NOMO-1 treated with DMSO at 0.1 percent for 48 hours (cell line): ENCODE measurements around the gene NFIA.
"Not testable (repeated sequence)": the region's sequence is repeated elsewhere in the genome, so short reads cannot be mapped to it uniquely, and the experiment has no call there.

Experiments used
- DNase-seq: peaks from one replicate; lab custom pipeline; 2025; ENCODE audit not compliant: unreplicated experiment; lab: John Stamatoyannopoulos, UW

Gene NFIA

DNA sequence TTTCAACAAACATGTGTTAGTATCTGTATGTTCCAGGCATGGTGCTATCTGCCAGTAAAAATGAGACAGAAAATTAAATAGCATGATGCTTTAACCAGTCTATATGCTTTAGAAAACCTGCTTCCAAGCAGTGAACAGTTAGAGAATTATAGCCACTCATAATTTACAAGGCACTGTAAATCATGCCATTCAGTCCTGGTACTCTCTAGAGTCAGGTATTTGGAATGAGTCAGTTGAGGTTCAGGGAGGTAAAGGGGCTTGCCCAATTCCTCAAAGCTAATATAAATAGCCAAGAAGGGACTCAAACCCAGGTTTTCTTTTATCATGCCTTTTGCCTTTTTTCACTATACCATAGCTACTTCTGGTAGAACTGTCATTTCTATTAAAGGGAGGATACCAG, 184.4 kb downstream of the NFIA start:
- DNase-seq: no peak

DNA sequence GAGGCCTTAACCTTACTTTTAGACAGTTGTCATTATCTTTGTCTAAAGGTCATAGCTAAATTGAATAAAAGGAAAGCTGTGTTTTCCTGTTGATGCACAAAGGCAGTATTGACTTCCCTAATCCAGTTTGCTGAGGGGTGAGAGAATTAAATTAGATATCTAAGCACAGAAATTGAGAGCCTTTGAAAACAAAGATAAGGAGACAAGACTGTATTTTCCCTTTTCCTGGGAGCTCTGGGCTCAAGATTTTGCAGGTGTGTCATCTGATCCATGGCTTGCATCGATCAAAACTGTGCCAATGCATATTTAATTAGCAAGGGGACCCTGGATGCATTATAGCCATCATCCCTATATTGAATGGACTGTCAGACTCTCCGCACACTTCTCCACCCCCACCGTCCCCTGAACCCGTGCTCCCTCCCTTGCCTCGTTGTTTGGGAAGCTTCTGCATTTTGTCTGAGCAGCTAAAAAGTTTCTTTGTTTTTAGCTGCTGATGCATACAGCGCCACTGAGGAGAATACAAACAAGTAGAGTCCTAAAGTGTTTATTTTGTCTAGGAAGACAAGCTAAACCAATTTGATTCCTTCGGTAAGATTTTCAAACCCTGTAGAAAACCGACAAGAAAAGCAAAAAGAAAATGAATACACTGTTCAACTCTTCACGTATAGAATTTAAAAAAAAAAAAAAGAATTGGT, 186.3 kb downstream of the NFIA start:
- no peak for DNase-seq

- DNase-seq: no peak
Observed at GRCh38 chr1:61269602-61270001, 187.2 kb downstream of the NFIA start.

DNA sequence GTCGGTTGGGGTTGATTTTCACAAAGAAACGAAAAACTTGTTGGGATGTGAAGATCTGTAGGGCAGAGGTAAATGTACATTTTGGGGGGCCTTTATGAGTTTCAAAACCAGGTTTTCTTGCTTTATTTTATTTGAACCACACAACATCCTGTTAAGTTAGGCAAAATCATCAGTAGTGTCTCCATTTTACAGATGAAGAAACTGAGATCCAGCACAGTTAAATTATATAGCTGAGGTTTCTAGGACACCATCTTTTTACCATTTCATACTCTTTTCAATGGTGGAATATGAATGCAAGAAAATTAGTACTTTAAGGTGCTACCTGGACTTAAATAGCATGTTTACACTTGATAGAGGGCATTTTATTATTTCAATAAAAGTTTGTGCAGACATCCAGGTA, 187.7 kb downstream of the NFIA start:
- DNase-seq: no peak

- no peak for DNase-seq
Observed at GRCh38 chr1:61270761-61271411, 188.5 kb downstream of the NFIA start.

DNA sequence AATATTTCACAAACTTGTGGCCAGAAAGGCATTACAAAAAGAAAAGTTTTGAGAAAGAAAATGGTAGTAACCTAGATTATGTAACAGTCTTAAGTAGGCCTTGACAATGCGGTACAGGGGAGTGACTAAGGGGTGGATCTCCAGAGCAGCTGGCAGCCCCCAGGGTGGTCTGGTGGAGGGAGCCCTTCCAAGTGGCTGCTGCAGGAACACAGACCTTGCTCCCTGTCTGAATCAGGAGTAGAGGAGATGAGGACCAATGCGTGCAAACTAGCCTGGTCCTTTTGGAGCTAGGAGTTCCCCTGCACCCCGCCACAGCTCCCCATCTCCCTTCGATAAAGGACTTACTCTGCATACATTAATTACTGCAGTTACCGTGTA, 189.0 kb downstream of the NFIA start:
- DNase-seq: no peak

DNA sequence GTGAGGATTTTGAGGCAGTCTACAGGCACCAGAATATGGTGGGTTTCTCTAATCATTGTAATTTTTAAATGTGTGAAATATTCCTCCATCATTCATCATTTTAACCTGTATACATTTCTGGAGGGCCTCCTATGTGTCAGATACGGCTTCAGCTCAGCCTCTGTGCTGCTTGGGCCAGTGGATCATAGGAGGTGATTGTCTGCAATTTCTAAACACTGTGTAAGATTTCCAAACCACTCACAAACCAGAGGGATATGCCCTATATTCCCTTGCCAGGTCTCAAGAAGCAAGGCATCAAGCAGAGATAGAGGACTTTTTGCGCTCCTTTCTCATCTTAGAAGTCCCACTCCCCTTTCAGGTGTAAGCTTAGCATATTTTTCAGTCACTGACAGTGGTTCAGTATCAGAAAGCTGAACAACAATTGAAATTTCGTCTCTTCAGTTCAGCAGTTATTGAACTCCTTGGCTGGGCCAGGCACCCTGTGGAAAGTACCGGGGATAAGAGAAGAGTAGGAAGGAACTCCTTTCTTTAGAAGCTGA, 190.9 kb downstream of the NFIA start:
- DNase-seq: no peak

GRCh38 chr1:61273861-61274260, 191.5 kb downstream of the NFIA start:
- no peak for DNase-seq

GRCh38 chr1:61274939-61275338, 192.6 kb downstream of the NFIA start:
- no peak for DNase-seq

DNA sequence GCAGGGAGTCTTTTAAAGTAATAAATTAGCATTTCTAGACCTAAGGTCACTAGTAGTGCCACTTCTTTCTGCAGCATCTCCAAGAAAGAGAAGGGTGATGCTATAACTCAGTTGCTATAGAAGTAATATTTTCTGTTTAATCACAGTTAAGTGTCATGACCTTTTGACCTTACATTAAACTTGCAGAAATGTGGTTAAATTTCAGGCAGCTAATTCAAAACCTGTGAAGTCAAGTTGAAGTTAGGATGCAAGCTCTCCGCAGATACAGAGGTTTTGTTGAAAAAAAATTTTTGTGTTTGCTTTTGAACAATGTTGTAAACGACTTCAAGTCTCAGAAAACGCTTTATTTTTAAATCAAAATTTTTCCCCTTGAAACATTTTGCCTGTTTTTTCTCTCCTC, 193.9 kb downstream of the NFIA start:
- DNase-seq: no peak

DNA sequence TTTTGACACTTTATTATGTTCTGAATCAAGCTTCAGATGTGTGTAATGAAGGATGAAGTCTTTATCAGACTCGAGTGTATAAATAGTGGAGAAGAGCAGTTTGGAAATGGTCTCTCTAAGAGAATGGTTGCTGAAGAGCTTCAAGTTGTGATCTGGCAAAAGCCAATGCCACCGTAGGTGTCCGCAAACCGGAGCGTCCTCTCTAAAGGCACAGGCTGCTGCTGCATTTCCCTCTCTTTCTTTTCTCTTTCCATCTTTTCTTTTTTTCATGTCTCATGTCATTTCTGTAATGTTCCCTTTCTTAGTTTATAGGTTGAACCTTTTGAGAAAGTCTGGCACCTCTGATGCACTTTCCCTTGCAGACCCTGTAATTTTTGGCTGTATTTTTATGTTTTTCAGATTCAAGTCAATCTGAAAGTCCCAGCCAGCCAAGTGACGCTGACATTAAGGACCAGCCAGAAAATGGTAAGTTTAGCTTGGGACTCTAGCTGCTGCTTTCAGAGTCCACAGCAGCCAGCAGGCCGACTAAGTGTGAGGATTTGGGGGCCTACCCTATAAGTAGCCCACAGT, 194.8 kb downstream of the NFIA start:
- no peak for DNase-seq

DNA sequence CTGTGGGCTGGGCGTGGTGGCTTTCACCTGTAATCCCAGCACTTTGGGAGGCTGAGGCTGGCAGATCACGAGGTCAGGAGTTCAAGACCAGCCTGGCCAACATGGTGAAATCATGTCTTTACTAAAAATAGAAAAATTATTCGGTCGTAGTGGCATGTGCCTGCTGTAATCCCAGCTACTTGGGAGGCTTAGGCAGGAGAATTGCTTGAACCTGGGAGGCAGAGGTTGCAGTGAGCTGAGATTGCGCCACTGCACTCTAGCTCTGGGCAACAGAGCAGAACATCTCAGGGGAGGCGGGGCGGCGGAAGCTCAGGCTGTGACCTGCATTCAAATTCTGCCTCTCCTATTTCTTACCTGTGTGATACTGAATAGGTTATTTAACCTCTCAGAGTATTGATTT, 196.1 kb downstream of the NFIA start:
- DNase-seq: not testable (repeated sequence)

DNA sequence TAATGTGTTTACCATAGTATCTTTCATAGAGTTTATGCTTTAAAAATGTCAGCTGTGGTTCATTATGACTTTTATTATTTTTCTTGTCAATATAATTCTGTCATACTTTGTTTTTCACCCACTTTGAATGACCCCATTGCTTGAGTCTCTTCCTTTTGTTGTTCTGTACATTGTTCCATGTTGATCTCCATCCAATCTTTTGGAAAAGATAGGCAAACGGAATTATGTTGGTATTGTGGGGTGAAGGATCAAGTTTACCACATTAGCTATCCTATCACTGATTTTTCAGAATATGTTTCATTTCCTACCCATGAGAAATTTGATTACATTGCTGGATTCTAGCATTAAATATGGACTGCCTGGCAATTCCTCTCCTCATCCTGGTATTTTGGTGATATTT, 196.6 kb downstream of the NFIA start:
- DNase-seq: no peak

GRCh38 chr1:61279570-61279969, 197.2 kb downstream of the NFIA start:
- DNase-seq: no peak

GRCh38 chr1:61280452-61280851, 198.1 kb downstream of the NFIA start:
- DNase-seq: no peak

- DNase-seq: no peak
Observed at GRCh38 chr1:61282387-61282786, 200.0 kb downstream of the NFIA start.

DNA sequence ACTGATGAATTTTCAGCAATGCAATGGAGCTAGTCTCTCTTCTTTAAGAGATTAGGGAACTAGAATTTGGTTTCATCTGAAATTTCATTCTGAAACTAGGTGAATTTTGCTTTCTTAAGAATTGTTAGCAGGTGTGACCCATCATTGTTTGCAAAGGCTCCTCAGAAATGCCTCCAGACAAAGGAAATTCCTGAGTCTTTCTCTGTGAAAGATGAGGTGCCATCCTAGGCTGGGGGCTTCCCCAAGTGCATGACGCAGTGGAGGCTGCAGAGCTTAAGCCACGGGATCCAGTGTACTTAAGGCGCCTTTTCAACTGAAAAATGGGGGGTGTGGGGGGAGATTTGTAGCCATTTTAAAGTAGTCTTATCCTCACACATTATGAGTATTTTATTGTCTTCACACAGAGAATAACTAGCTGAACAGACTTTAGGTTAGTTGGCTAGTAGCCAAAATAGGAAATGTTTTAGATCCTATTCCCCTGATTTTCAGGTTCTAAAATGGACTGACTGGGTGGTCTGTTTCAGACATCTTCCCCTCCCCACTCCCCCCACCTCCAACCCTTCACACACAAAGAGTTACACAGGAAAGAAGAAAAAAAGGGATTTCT, 202.0 kb downstream of the NFIA start:
- DNase-seq: no peak

DNA sequence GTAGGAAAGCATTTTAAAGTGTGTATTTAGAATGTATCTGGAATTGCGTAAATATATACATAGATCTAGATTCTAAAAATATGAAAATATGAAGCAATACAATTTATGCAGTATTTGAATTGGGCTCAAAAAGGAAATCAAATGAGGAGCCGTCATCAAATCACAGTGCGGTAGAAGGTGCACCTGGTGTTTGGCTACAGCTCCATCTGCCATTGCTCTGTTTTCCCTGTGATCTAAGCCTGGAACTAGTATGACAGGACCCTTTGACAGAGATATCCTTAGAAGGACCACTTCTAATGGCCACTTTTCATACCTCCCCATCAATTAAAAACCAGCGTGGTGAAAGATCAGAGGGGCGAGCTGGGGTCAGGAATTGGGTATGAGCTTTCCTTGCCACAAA, 202.6 kb downstream of the NFIA start:
- no peak for DNase-seq

GRCh38 chr1:61285371-61285885, 203.1 kb downstream of the NFIA start:
- no peak for DNase-seq

GRCh38 chr1:61287014-61287413, 204.7 kb downstream of the NFIA start:
- DNase-seq: no peak

DNA sequence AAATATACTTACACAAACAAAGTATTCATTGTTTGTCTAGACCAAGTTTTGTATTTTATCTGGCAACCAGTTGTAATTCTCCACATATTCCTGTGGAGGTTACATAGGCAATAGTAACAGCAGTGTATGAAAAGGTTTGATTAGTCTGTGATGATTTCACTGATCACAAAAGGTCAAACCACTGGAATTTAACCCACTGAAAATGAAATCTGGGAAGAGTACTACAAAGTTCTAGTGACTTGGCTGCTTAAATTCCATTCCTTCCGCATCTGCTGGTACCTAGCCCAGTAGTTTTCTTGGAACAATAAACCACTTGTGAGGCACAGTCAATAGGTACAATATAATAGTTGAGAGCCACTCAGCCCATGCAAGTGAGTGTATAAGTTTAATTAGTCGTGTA, 205.4 kb downstream of the NFIA start:
- DNase-seq: no peak
